Measurements from ENCODE around the gene SLC2A6. TPM values are rescaled to one million over a fixed set of nuclear protein-coding genes. Genes with fewer than 3 reads are reported as not detected.

Gene SLC2A6
- total and polyA plus RNA-seq, 2 donors (not counting 1 experiment from before 2014, with no cell fraction given): 7.6 to 9.1 TPM

DNA sequence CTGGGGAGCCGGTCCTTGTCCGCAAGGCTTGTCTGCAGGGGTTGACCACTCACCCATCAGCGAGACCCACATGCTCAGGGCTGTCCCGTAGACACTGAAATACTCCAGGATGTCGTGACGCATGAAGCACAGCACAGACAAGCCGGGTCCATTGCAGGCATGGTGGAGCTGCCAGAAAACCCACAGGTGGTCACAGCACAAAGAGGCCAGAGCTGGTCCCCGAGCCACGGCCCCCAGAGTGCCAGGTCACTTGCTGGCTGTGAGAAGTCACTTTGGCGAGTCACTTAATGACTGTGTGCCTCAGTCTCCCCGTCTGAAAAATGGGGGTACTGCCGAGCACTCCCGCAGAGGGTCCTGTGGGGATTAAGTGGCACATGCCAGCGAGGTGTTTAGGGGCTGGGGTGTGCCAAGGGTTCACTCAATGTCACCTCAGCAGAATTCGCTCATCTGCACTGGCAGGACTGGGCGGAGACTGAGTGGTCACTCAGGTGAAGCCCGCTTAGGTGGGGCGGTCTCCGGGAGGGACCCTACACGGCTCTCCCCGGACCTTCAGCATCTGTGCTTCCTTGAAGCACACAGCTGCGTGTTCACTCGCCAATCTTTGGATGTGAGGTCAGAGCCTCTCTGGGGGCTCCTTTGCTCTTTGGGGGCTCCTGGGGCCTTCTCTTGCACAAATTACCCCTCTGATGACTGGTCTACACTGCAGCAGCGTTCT, 41.4 kb upstream of the SLC2A6 start:
- H3K79me2 ChIP-seq (ENCODE audit: control insufficient read depth, insufficient read depth, low read length): no peaks in the 10 kb centered on the region
- H3K4me1 ChIP-seq (ENCODE audit: control insufficient read depth, extremely low read depth, insufficient read depth, low read length): no peaks in the 10 kb centered on the region
- peaks cover 2% of the 10 kb centered on the region for H3K27me3 ChIP-seq (ENCODE audit: control insufficient read depth, insufficient read depth, low read length)
- no peaks in the 10 kb centered on the region for H3K9me3 ChIP-seq (ENCODE audit: control insufficient read depth, insufficient read depth, low read depth, low read length)
- H3K4me2 ChIP-seq (ENCODE audit: extremely low read depth, insufficient read depth, low read length): no peak overlapping the region
- no peaks in the 10 kb centered on the region for H4K20me1 ChIP-seq (ENCODE audit: control insufficient read depth, extremely low read depth, insufficient read depth, low read length)
- H3K4me3 ChIP-seq (replicated peaks in 1 of 4; ENCODE audit: control extremely low read depth in 1 of 4, insufficient read depth in 1 of 4, low read depth in 3 of 4, low read length in 4 of 4): no peak overlapping the region
- no peak overlapping the region for H3K9ac ChIP-seq (ENCODE audit: insufficient read depth, low read length)
- no peaks in the 10 kb centered on the region for H3K36me3 ChIP-seq (ENCODE audit: control insufficient read depth, insufficient read depth, low read length)
- no peak overlapping the region for H2AFZ ChIP-seq (ENCODE audit: low read length)
- no peak for DNase-seq (ENCODE audit: low read depth in 2 of 2)
- no peak overlapping the region for H3K27ac ChIP-seq (ENCODE audit: insufficient read depth, low read length)
- TF ChIP-seq, protein P1, sequence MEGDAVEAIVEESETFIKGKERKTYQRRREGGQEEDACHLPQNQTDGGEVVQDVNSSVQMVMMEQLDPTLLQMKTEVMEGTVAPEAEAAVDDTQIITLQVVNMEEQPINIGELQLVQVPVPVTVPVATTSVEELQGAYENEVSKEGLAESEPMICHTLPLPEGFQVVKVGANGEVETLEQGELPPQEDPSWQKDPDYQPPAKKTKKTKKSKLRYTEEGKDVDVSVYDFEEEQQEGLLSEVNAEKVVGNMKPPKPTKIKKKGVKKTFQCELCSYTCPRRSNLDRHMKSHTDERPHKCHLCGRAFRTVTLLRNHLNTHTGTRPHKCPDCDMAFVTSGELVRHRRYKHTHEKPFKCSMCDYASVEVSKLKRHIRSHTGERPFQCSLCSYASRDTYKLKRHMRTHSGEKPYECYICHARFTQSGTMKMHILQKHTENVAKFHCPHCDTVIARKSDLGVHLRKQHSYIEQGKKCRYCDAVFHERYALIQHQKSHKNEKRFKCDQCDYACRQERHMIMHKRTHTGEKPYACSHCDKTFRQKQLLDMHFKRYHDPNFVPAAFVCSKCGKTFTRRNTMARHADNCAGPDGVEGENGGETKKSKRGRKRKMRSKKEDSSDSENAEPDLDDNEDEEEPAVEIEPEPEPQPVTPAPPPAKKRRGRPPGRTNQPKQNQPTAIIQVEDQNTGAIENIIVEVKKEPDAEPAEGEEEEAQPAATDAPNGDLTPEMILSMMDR (conservative IDR thresholded peaks at IDR 0.05 in 1 of 2, IDR thresholded peaks at IDR 0.05 in 1 of 2; ENCODE audit: low read depth in 1 of 2, low read length in 2 of 2): no peak
- TF ChIP-seq EZH2 (IDR thresholded peaks at IDR 0.05; ENCODE audit: low read length, missing control alignments): no peak

DNA sequence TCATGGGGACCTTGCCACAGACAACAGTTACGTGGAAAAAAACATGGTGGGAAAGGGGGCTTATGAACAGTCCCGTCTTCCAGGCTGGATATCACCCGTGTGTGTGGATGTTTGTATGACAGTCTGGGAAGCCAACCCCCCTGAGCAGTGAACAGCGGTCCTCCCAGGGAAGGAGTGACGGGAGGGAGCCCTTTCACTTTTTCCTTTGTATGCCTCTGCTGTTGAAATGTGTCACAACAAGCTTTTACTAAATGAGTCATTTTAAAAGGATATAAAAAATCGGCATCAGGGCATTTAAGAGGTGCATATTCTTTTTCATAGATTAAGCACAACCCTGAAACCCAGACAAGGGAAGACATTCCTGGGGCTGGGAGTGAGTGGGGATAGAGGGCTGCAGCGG, 40.8 kb upstream of the SLC2A6 start:
- Histone ChIP-seq H3K79me2 (ENCODE audit: control insufficient read depth, insufficient read depth, low read length) (no peaks in the 10 kb centered on the region), H2AFZ (ENCODE audit: low read length) (no peak overlapping the region), H3K4me1 (ENCODE audit: control insufficient read depth, extremely low read depth, insufficient read depth, low read length) (no peaks in the 10 kb centered on the region), H3K4me3 (replicated peaks in 1 of 4; ENCODE audit: control extremely low read depth in 1 of 4, insufficient read depth in 1 of 4, low read depth in 3 of 4, low read length in 4 of 4) (no peak overlapping the region), H4K20me1 (ENCODE audit: control insufficient read depth, extremely low read depth, insufficient read depth, low read length) (no peaks in the 10 kb centered on the region), H3K4me2 (ENCODE audit: extremely low read depth, insufficient read depth, low read length) (no peak overlapping the region), H3K36me3 (ENCODE audit: control insufficient read depth, insufficient read depth, low read length) (no peaks in the 10 kb centered on the region), H3K27me3 (ENCODE audit: control insufficient read depth, insufficient read depth, low read length) (peaks cover 2% of the 10 kb centered on the region), H3K27ac (ENCODE audit: insufficient read depth, low read length) (no peak overlapping the region), H3K9ac (ENCODE audit: insufficient read depth, low read length) (no peak overlapping the region), H3K9me3 (ENCODE audit: control insufficient read depth, insufficient read depth, low read depth, low read length) (no peaks in the 10 kb centered on the region)
- TF ChIP-seq EZH2 (IDR thresholded peaks at IDR 0.05; ENCODE audit: low read length, missing control alignments): no peak
- TF ChIP-seq, protein P1 (conservative IDR thresholded peaks at IDR 0.05 in 1 of 2, IDR thresholded peaks at IDR 0.05 in 1 of 2; ENCODE audit: low read depth in 1 of 2, low read length in 2 of 2): no peak
- peak in 1 of 2 donors; percentile 15 for DNase-seq (ENCODE audit: low read depth in 2 of 2)

DNA sequence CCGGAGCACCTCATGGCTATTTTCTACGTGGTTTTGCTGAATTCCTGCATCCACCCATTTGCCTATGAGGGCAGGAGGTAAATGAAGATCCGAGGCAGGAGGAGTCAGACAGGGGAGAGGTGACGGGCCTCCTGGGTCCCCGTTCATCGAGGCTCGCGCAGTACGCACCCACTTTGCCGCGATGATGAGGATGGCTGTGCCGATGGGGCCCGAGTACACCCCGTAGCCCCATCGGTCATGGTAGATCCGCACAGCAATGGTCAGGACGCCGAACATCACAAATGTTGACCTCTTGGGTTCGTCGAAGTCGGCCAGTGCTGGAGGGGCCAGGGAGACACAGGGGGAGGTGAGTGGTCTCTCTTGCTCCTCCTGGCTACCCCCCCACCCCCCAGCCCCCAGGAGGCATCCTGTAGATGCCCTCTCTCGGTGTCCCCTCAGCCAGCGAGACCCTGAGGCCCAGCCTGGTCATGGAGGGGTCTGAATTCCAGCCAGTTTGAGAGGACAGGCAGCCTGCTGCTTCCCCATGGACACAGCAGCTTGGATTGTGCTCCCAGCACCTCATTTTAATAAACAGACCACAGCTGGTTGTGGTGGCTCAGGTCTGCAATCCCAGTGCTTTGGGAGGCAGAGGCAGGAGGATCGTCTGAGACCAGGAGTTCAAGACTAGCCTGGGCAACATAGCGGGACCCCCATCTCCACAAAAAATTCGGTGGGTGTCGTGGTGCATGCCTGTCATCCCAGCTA, 40.0 kb upstream of the SLC2A6 start:
- Histone ChIP-seq H4K20me1 (ENCODE audit: control insufficient read depth, extremely low read depth, insufficient read depth, low read length) (no peaks in the 10 kb centered on the region), H3K27me3 (ENCODE audit: control insufficient read depth, insufficient read depth, low read length) (peaks cover 2% of the 10 kb centered on the region), H3K4me3 (replicated peaks in 1 of 4; ENCODE audit: control extremely low read depth in 1 of 4, insufficient read depth in 1 of 4, low read depth in 3 of 4, low read length in 4 of 4) (no peak overlapping the region), H3K4me1 (ENCODE audit: control insufficient read depth, extremely low read depth, insufficient read depth, low read length) (no peaks in the 10 kb centered on the region), H3K9ac (ENCODE audit: insufficient read depth, low read length) (no peak overlapping the region), H2AFZ (ENCODE audit: low read length) (no peak overlapping the region), H3K79me2 (ENCODE audit: control insufficient read depth, insufficient read depth, low read length) (no peaks in the 10 kb centered on the region), H3K4me2 (ENCODE audit: extremely low read depth, insufficient read depth, low read length) (no peak overlapping the region), H3K9me3 (ENCODE audit: control insufficient read depth, insufficient read depth, low read depth, low read length) (no peaks in the 10 kb centered on the region), H3K27ac (ENCODE audit: insufficient read depth, low read length) (no peak overlapping the region), H3K36me3 (ENCODE audit: control insufficient read depth, insufficient read depth, low read length) (no peaks in the 10 kb centered on the region)
- DNase-seq (ENCODE audit: low read depth in 2 of 2): no peak
- TF ChIP-seq, protein P1 (conservative IDR thresholded peaks at IDR 0.05 in 1 of 2, IDR thresholded peaks at IDR 0.05 in 1 of 2; ENCODE audit: low read depth in 1 of 2, low read length in 2 of 2): no peak
- no peak for TF ChIP-seq EZH2 (IDR thresholded peaks at IDR 0.05; ENCODE audit: low read length, missing control alignments)
